Mesendoderm (in vitro differentiated cells): Measurements from ENCODE around the gene SMIM20.

ENCODE experiments used
- DNase-seq: peaks from one replicate; pipeline ENCODE4 v3.0.0; 2013
- H2AK5ac ChIP-seq: 2 replicates; pipeline ENCODE4 v1.6.1; 2013; ENCODE audit warnings: low read length, inconsistent platforms
- H2BK120ac ChIP-seq: 2 replicates; pipeline ENCODE4 v1.6.1; 2013; ENCODE audit warnings: low read depth, mild to moderate bottlenecking, low read length, moderate library complexity, mixed read lengths
- H2BK15ac ChIP-seq: replicated peaks from 2 replicates; pipeline ENCODE4 v1.6.1; 2013; ENCODE audit warnings: low read depth, mild to moderate bottlenecking, moderate library complexity
- H2BK5ac ChIP-seq: 2 replicates; pipeline ENCODE4 v1.6.1; 2013; ENCODE audit warnings: low read length, inconsistent platforms
- H3K18ac ChIP-seq: 2 replicates; pipeline ENCODE4 v1.6.1; 2013; ENCODE audit warnings: mild to moderate bottlenecking, low read length, mixed read lengths
- H3K23ac ChIP-seq: one replicate; pipeline ENCODE4 v1.6.1; 2013; ENCODE audit warnings: low read length
- H3K27ac ChIP-seq: 2 replicates; pipeline ENCODE4 v1.5.1; 2013; ENCODE audit warnings: low read depth, mild to moderate bottlenecking, inconsistent platforms, low read length, moderate library complexity
- H3K27me3 ChIP-seq: 2 replicates; pipeline ENCODE4 v1.6.1; 2013; ENCODE audit warnings: low read length, control low read depth, mild to moderate bottlenecking, inconsistent platforms; ENCODE audit not compliant: insufficient read depth, poor library complexity
- H3K36me3 ChIP-seq: 2 replicates; pipeline ENCODE4 v1.6.1; 2013; ENCODE audit warnings: low read length, inconsistent platforms; ENCODE audit not compliant: control insufficient read depth, insufficient read depth
- H3K4ac ChIP-seq: one replicate; pipeline ENCODE4 v1.6.1; 2013; ENCODE audit warnings: low read depth, mild to moderate bottlenecking, low read length, moderate library complexity
- H3K4me1 ChIP-seq: 2 replicates; pipeline ENCODE4 v1.6.1; 2013; ENCODE audit warnings: low read depth, low read length, inconsistent platforms; ENCODE audit not compliant: control insufficient read depth
- H3K4me2 ChIP-seq: 2 replicates; pipeline ENCODE4 v1.6.1; 2013; ENCODE audit warnings: low read length
- H3K4me3 ChIP-seq: 2 replicates; pipeline ENCODE4 v1.5.1; 2013; ENCODE audit warnings: mild to moderate bottlenecking, low read length
- H3K56ac ChIP-seq: one replicate; pipeline ENCODE4 v1.6.1; 2013; ENCODE audit warnings: low read length
- H3K79me1 ChIP-seq: 2 replicates; pipeline ENCODE4 v1.6.1; 2013; ENCODE audit warnings: low read length, inconsistent platforms
- H3K79me2 ChIP-seq: 2 replicates; pipeline ENCODE4 v1.6.1; 2013; ENCODE audit warnings: mild to moderate bottlenecking, low read length; ENCODE audit not compliant: control insufficient read depth, insufficient read depth
- H3K9ac ChIP-seq: 2 replicates; pipeline ENCODE4 v1.6.1; 2013; ENCODE audit warnings: low read length, inconsistent platforms
- H4K5ac ChIP-seq: one replicate; pipeline ENCODE4 v1.6.1; 2013; ENCODE audit warnings: low read length
- H4K8ac ChIP-seq: one replicate; pipeline ENCODE4 v1.6.1; 2013; ENCODE audit warnings: low read depth, mild to moderate bottlenecking, control low read depth, low read length, moderate library complexity
- WGBS: extraction: QIAGEN DNeasy Blood & Tissue Kit; methylation state at CpG from one replicate; pipeline ENCODE4 v1.1.7; 2013; ENCODE audit warnings: low lambda C conversion rate, missing lambda C conversion rate; ENCODE audit not compliant: insufficient coverage; ENCODE audit errors: extremely low coverage; 5-methylcytosine and 5-hydroxymethylcytosine counted together

SMIM20 gene

GRCh38 chr4:25914670-25915352 is 791 bp downstream of the SMIM20 start:
- peak overlapping the region; percentile 12 for H2BK5ac ChIP-seq
- peak overlapping the region; percentile 67 for H3K9ac ChIP-seq
- no peak overlapping the region for H3K23ac ChIP-seq
- peak overlapping the region; percentile 52 for H3K18ac ChIP-seq
- H3K4me3 ChIP-seq: peak overlapping the region; percentile 51
- peaks cover 2% of the 10 kb centered on the region for H3K4me1 ChIP-seq
- H3K4me2 ChIP-seq: peak overlapping the region; percentile 40
- H3K27me3 ChIP-seq: no peaks in the 10 kb centered on the region
- no peak overlapping the region for H3K27ac ChIP-seq
- no peak overlapping the region for H4K8ac ChIP-seq
- WGBS: no CpG with 5 or more reads among the region's 8 CpGs
- no peak for DNase-seq
- H3K79me1 ChIP-seq: no peaks in the 10 kb centered on the region
- no peaks in the 10 kb centered on the region for H3K79me2 ChIP-seq
- no peaks in the 10 kb centered on the region for H3K36me3 ChIP-seq
- H2AK5ac ChIP-seq: no peak overlapping the region
- H4K5ac ChIP-seq: no peak overlapping the region
- no peak overlapping the region for H2BK120ac ChIP-seq
- peak overlapping the region; percentile 18 for H3K4ac ChIP-seq
- H2BK15ac ChIP-seq: no peak overlapping the region
- peak overlapping the region; percentile 81 for H3K56ac ChIP-seq

GRCh38 chr4:25915353-25915705 is 1.3 kb downstream of the SMIM20 start:
- Histone ChIP-seq H2BK15ac (no peak overlapping the region), H3K4ac (no peak overlapping the region), H3K9ac (no peak overlapping the region), H2AK5ac (no peak overlapping the region), H2BK120ac (no peak overlapping the region), H4K5ac (no peak overlapping the region), H3K79me1 (no peaks in the 10 kb centered on the region), H3K27me3 (no peaks in the 10 kb centered on the region), H3K36me3 (no peaks in the 10 kb centered on the region), H3K4me1 (peaks cover 2% of the 10 kb centered on the region), H3K18ac (no peak overlapping the region), H3K79me2 (no peaks in the 10 kb centered on the region), H3K4me2 (no peak overlapping the region), H3K4me3 (no peak overlapping the region), H3K56ac (no peak overlapping the region), H2BK5ac (no peak overlapping the region), H4K8ac (no peak overlapping the region), H3K27ac (no peak overlapping the region), H3K23ac (no peak overlapping the region)
- no peak for DNase-seq
- WGBS: no CpG with 5 or more reads among the region's 12 CpGs

GRCh38 chr4:25916870-25917269 is 2.9 kb downstream of the SMIM20 start:
- Histone ChIP-seq H3K18ac (no peak overlapping the region), H3K9ac (no peak overlapping the region), H3K4ac (no peak overlapping the region), H2BK15ac (no peak overlapping the region), H3K79me1 (no peaks in the 10 kb centered on the region), H3K79me2 (no peaks in the 10 kb centered on the region), H3K4me2 (no peak overlapping the region), H3K23ac (no peak overlapping the region), H4K8ac (no peak overlapping the region), H4K5ac (no peak overlapping the region), H2AK5ac (no peak overlapping the region), H3K36me3 (no peaks in the 10 kb centered on the region), H3K4me1 (peaks cover 2% of the 10 kb centered on the region), H2BK5ac (no peak overlapping the region), H3K4me3 (no peak overlapping the region), H3K56ac (no peak overlapping the region), H3K27ac (no peak overlapping the region), H3K27me3 (no peaks in the 10 kb centered on the region), H2BK120ac (no peak overlapping the region)
- WGBS: no CpG with 5 or more reads among the region's 1 CpG
- DNase-seq: no peak

- no peak overlapping the region for H3K56ac ChIP-seq
- WGBS: no CpG with 5 or more reads among the region's 5 CpGs
Measured at GRCh38 chr4:25919676-25920075, 5.7 kb downstream of the SMIM20 start.

GRCh38 chr4:25921922-25922321 is 7.9 kb downstream of the SMIM20 start:
- Histone ChIP-seq H3K4me3 (no peak overlapping the region), H3K79me1 (peaks cover 2% of the 10 kb centered on the region), H3K79me2 (no peaks in the 10 kb centered on the region), H3K27ac (no peak overlapping the region), H3K27me3 (no peaks in the 10 kb centered on the region), H2BK5ac (no peak overlapping the region), H3K56ac (no peak overlapping the region), H2BK15ac (no peak overlapping the region), H2BK120ac (no peak overlapping the region), H3K9ac (no peak overlapping the region), H3K36me3 (no peaks in the 10 kb centered on the region), H3K18ac (no peak overlapping the region), H3K4ac (no peak overlapping the region), H2AK5ac (no peak overlapping the region), H3K4me1 (no peaks in the 10 kb centered on the region), H4K5ac (no peak overlapping the region), H3K4me2 (no peak overlapping the region), H3K23ac (no peak overlapping the region), H4K8ac (no peak overlapping the region)
- DNase-seq: no peak
- WGBS: no CpG with 5 or more reads among the region's 1 CpG

More at GRCh38 chr4:25919676-25920075, 5.7 kb downstream of the SMIM20 start:
- no peak overlapping the region for H2AK5ac ChIP-seq
- H3K27me3 ChIP-seq: no peaks in the 10 kb centered on the region
- no peak overlapping the region for H3K9ac ChIP-seq
- no peaks in the 10 kb centered on the region for H3K4me1 ChIP-seq
- no peak overlapping the region for H3K23ac ChIP-seq
- no peak for DNase-seq
- no peak overlapping the region for H3K4me2 ChIP-seq
- no peak overlapping the region for H3K4ac ChIP-seq
- H3K18ac ChIP-seq: no peak overlapping the region
- no peak overlapping the region for H2BK15ac ChIP-seq
- H3K36me3 ChIP-seq: no peaks in the 10 kb centered on the region
- H3K79me2 ChIP-seq: no peaks in the 10 kb centered on the region
- H3K4me3 ChIP-seq: no peak overlapping the region
- peaks cover 2% of the 10 kb centered on the region for H3K79me1 ChIP-seq
- no peak overlapping the region for H3K27ac ChIP-seq
- H4K5ac ChIP-seq: no peak overlapping the region
- H2BK120ac ChIP-seq: no peak overlapping the region
- no peak overlapping the region for H2BK5ac ChIP-seq
- H4K8ac ChIP-seq: no peak overlapping the region

GRCh38 chr4:25922812-25923369 is 8.9 kb downstream of the SMIM20 start:
- Histone ChIP-seq H3K9ac (no peak overlapping the region), H3K4ac (no peak overlapping the region), H2BK15ac (no peak overlapping the region), H2BK120ac (no peak overlapping the region), H3K4me1 (no peaks in the 10 kb centered on the region), H3K4me3 (no peak overlapping the region), H4K8ac (no peak overlapping the region), H3K18ac (no peak overlapping the region), H3K23ac (no peak overlapping the region), H3K56ac (no peak overlapping the region), H4K5ac (no peak overlapping the region), H3K79me1 (peaks cover 2% of the 10 kb centered on the region), H2AK5ac (no peak overlapping the region), H3K79me2 (no peaks in the 10 kb centered on the region), H3K27ac (no peak overlapping the region), H3K36me3 (no peaks in the 10 kb centered on the region), H3K4me2 (no peak overlapping the region), H3K27me3 (no peaks in the 10 kb centered on the region), H2BK5ac (no peak overlapping the region)
- WGBS: no CpG with 5 or more reads among the region's 4 CpGs
- no peak for DNase-seq
